RWPE2 (cell line): ENCODE measurements around the gene FHL3.

Experiments
- ATAC-seq: fragments of 200-7000 bp; cut with Tn5 transposase; 3 replicates; pipeline ENCODE4 v1.9.1; 2021; ENCODE audit warnings: low read depth
- DNase-seq: peaks from one replicate; pipeline ENCODE4 v3.0.0-alpha.2; 2020; ENCODE audit warnings: low spot score
- H3K27ac ChIP-seq: fragments of 450-650 bp; 2 replicates; pipeline ENCODE4 v1.5.1; 2017; ENCODE audit warnings: mild to moderate bottlenecking; ENCODE audit not compliant: poor library complexity, severe bottlenecking
- H3K27me3 ChIP-seq: fragments of 250-450 bp; sonication (Bioruptor Pico); 2 replicates; pipeline ENCODE4 v1.5.1; 2021; ENCODE audit warnings: mild to moderate bottlenecking, moderate library complexity; ENCODE audit not compliant: insufficient read depth, poor library complexity, severe bottlenecking
- H3K36me3 ChIP-seq: fragments of 250-450 bp; sonication (Bioruptor Pico); 2 replicates; pipeline ENCODE4 v1.5.1; 2020; ENCODE audit warnings: low read depth, mild to moderate bottlenecking, moderate library complexity
- H3K4me1 ChIP-seq: fragments of 250-450 bp; sonication (Bioruptor Pico); 2 replicates; pipeline ENCODE4 v1.5.1; 2021; ENCODE audit warnings: mild to moderate bottlenecking, moderate library complexity; ENCODE audit not compliant: insufficient read depth, poor library complexity, severe bottlenecking
- H3K4me3 ChIP-seq: fragments of 250-450 bp; sonication (Bioruptor Pico); 2 replicates; pipeline ENCODE4 v1.5.1; 2021; ENCODE audit warnings: mild to moderate bottlenecking, moderate library complexity; ENCODE audit not compliant: severe bottlenecking
- H3K9me3 ChIP-seq: fragments of 250-450 bp; sonication (Bioruptor Pico); 2 replicates; pipeline ENCODE4 v1.5.1; 2021; ENCODE audit warnings: mild to moderate bottlenecking, moderate library complexity; ENCODE audit not compliant: severe bottlenecking
- TF ChIP-seq, protein P1 (sequence below): fragments of 450-650 bp; IDR thresholded peaks from one replicate; pipeline ENCODE4 v1.5.1; 2017; ENCODE audit warnings: mild to moderate bottlenecking, moderate library complexity; ENCODE audit not compliant: poor library complexity, severe bottlenecking

The FHL3 gene

DNA sequence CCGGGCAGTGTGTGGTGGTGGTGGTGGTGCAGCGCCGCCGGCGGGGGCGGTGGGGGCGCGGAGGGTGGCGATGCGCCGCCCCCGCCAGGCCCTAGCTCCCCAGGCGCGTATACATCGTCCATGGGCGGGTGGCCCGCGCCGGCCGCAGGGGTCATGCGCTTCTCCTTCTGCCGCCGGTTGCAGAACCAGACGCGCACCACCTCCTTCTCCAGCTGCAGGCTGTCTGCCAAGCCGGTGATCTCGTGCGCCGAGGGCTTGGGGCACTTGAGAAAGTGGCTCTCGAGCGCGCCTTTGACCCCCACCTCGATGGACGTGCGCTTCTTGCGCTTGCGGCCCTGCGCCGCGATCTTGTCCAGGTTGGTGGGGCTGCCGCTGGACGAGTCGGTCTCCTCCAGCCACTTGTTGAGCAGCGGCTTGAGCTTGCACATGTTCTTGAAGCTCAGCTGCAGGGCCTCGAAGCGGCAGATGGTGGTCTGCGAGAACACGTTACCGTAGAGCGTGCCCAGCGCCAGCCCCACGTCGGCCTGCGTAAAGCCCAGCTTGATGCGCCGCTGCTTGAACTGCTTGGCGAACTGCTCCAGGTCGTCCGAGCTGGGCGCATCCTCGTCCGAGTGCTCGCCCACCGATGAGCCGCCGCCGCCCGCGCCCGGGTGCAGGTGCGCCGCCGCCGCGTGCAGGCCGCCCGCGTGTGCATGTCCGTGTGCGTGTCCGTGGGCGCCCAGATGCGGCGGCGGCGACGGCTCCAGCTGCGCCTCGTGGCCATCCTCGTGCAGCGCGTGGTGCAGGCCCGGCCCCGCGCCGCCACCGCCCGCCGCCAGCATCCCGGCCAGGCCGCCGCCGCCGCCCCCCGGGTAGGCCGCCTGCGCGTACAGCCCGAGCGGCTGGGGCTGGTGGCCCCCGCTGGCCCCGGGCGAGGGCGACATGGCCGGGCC lies 40.4 kb upstream of the FHL3 start:
- peak overlapping the region; percentile 41 for H3K4me3 ChIP-seq
- DNase-seq, result no peak

DNA sequence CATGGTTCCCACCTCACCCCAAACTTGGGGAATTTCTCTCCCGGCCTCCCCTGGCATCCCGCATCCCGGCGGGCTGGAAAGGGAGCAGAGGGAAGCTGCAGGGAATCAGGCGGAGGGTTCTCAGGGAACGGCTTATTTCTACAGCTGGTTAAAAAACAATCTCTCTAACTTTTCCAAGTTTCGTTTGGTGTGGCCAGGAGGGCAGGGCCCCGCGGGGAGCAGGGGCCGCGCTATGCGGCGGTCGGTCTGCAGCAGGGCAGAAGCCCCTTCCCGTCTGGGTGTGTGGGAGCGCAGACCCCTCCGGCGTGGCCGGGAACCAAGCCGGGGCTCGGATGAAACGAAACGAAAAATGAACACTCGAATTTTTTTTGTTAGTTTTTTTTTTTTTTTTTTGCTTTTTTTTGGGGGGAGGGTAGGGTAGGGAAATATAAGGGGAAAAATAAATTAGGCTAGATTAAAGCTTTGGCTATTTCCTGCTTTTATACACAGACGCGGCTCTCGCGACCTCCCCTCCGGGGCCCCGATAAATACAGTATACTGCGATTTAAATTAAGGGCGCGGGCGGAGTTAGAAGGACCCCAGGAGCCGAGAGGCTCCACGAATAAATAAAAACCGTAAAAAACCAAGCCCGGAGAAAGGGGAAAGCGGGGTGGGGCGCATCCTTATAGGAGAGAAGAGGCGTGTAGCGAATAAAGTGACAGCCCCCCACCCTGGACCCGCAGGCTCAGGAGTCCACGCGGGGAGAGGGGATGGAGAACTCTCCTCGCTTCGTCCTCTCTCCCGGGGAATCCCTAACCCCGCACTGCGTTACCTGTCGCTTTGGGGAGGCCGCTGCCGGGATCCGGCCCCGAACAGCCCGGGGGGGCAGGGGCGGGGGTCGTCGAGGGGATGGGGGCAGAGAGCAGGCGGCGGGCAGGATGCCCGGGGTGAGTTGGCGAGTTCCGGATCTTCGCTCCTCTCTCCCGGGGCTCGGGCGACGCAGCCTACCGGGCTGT lies 39.2 kb upstream of the FHL3 start:
- no peak overlapping the region for H3K4me3 ChIP-seq
- no peaks in the 10 kb centered on the region for H3K4me1 ChIP-seq
- H3K9me3 ChIP-seq, result no peaks in the 10 kb centered on the region
- no peaks in the 10 kb centered on the region for H3K36me3 ChIP-seq
- TF ChIP-seq, protein P1, sequence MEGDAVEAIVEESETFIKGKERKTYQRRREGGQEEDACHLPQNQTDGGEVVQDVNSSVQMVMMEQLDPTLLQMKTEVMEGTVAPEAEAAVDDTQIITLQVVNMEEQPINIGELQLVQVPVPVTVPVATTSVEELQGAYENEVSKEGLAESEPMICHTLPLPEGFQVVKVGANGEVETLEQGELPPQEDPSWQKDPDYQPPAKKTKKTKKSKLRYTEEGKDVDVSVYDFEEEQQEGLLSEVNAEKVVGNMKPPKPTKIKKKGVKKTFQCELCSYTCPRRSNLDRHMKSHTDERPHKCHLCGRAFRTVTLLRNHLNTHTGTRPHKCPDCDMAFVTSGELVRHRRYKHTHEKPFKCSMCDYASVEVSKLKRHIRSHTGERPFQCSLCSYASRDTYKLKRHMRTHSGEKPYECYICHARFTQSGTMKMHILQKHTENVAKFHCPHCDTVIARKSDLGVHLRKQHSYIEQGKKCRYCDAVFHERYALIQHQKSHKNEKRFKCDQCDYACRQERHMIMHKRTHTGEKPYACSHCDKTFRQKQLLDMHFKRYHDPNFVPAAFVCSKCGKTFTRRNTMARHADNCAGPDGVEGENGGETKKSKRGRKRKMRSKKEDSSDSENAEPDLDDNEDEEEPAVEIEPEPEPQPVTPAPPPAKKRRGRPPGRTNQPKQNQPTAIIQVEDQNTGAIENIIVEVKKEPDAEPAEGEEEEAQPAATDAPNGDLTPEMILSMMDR, result no peak
- ATAC-seq, result no peak
- H3K27me3 ChIP-seq, result peaks cover 34% of the 10 kb centered on the region
- no peak overlapping the region for H3K27ac ChIP-seq
- DNase-seq, result no peak

More for the DNA sequence above, 40.4 kb upstream of the FHL3 start:
- Histone ChIP-seq H3K9me3 (no peaks in the 10 kb centered on the region), H3K4me1 (no peaks in the 10 kb centered on the region), H3K27me3 (peaks cover 34% of the 10 kb centered on the region), H3K27ac (no peak overlapping the region), H3K36me3 (no peaks in the 10 kb centered on the region)
- no peak for ATAC-seq
- TF ChIP-seq, protein P1, result no peak

DNA sequence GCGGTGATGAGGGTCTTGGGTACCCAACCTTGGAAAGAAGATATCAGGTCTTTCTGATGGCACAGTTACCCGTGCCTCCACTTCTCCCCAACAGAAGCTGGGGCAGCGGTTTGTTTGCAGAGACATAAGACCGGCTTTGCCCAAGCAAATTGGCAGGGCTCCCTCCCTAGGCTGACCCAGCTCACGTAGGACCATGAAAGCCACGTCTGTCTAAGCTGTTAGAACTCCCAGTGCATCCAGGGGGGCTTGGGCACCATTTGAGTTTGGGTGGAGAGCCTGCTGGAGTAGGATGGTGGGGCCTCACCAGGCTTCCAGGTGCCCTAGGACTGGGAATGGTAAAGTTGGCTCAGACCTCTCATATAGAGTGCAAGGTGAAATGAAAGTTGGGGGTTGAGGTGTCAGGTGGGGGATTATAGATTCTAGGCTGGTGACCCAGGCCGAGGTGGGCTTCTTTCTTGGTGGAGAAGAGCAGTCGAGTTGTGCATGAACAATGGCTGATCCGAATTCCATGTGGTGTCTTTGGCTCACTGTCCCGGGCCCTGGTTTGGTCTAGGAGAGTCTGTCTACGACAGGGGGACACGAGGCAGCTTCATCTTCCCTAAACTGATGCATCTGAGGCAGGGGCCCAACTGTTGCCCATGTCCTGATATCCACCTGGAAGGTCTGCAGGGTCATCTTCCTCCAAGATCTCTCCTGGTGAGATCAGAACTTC lies 37.9 kb upstream of the FHL3 start:
- Histone ChIP-seq H3K9me3 (no peaks in the 10 kb centered on the region), H3K27me3 (peaks cover 34% of the 10 kb centered on the region), H3K4me1 (no peaks in the 10 kb centered on the region), H3K4me3 (no peak overlapping the region), H3K36me3 (no peaks in the 10 kb centered on the region), H3K27ac (no peak overlapping the region)
- ATAC-seq, result no peak
- no peak for DNase-seq
- TF ChIP-seq, protein P1, result no peak

GRCh38 chr1:38041936-38042834 lies 36.9 kb upstream of the FHL3 start:
- Histone ChIP-seq H3K9me3 (no peaks in the 10 kb centered on the region), H3K27me3 (peaks cover 34% of the 10 kb centered on the region), H3K36me3 (no peaks in the 10 kb centered on the region), H3K27ac (no peak overlapping the region), H3K4me1 (no peaks in the 10 kb centered on the region), H3K4me3 (no peak overlapping the region)
- no peak for ATAC-seq
- TF ChIP-seq, protein P1, result no peak
- DNase-seq, result no peak
